ENCODE data around the gene PDIA5. TPM values are rescaled to one million over a fixed set of nuclear protein-coding genes. Genes with fewer than 3 reads are reported as not detected.

The PDIA5 gene
- polyA plus RNA-seq, 1 donor from 2014 or later = 1.4 TPM

GRCh38 chr3:123202451-123202850, 135.6 kb downstream of the PDIA5 start:
- Histone ChIP-seq H3K79me2 (replicated peaks; ENCODE audit: insufficient read depth, low read length) (peaks cover 19% of the 10 kb centered on the region), H3F3A (ENCODE audit: insufficient read depth, low read length, poor library complexity, severe bottlenecking) (no peaks in the 10 kb centered on the region), H4K20me1 (ENCODE audit: insufficient read depth) (no peaks in the 10 kb centered on the region), H3K4me3 (ENCODE audit: low read length) (peak overlapping the region; percentile 85), H3K27ac (ENCODE audit: low read length) (peak overlapping the region; percentile 82), H3K27me3 (ENCODE audit: insufficient read depth, low read depth, low read length) (no peaks in the 10 kb centered on the region), H3K9ac (ENCODE audit: low read length) (peak overlapping the region; percentile 94), H3K4me2 (ENCODE audit: low read length) (peak overlapping the region; percentile 71), H2AFZ (ENCODE audit: low read depth, low read length) (peak overlapping the region; percentile 83), H3K9me3 (ENCODE audit: low read length) (no peaks in the 10 kb centered on the region), H3K36me3 (ENCODE audit: insufficient read depth, low read length) (no peaks in the 10 kb centered on the region), H3K9me2 (ENCODE audit: insufficient read depth, low read length) (no peaks in the 10 kb centered on the region)
- TF ChIP-seq EP300 (conservative IDR thresholded peaks at IDR 0.05; ENCODE audit: poor library complexity, severe bottlenecking) (no peak), CTCF (IDR thresholded peaks at IDR 0.05; ENCODE audit: poor library complexity, severe bottlenecking) (peak; percentile 32)

Other genes starting within 250 kb of the PDIA5 start
- 3.8 and 7.0 TPM in 2 replicates for gene SEMA5B, start 39.3 kb upstream of the PDIA5 start, polyA plus RNA-seq
- gene SEC22A, start 134.9 kb downstream of the PDIA5 start, polyA plus RNA-seq = 32.7 and 44.0 TPM in 2 replicates